AG09309 (cell line): Measurements from ENCODE around the gene LAMTOR1.

ENCODE experiments used
- DNase-seq: peaks from one replicate; pipeline ENCODE4 v3.0.0-alpha.2; 2010; ENCODE audit warnings: low read depth
- H3K4me3 ChIP-seq: 2 replicates; pipeline ENCODE4 v1.5.1; 2011; ENCODE audit warnings: mild to moderate bottlenecking, low read depth, low read length, moderate library complexity; ENCODE audit not compliant: control insufficient read depth
- TF ChIP-seq, protein P1 (sequence below): IDR thresholded peaks from 2 replicates; pipeline ENCODE4 v1.5.1; 2011; ENCODE audit warnings: mild to moderate bottlenecking, low read depth, low read length, inconsistent platforms; ENCODE audit not compliant: insufficient read depth, control insufficient read depth; ENCODE audit errors: missing control alignments

The LAMTOR1 gene

DNA sequence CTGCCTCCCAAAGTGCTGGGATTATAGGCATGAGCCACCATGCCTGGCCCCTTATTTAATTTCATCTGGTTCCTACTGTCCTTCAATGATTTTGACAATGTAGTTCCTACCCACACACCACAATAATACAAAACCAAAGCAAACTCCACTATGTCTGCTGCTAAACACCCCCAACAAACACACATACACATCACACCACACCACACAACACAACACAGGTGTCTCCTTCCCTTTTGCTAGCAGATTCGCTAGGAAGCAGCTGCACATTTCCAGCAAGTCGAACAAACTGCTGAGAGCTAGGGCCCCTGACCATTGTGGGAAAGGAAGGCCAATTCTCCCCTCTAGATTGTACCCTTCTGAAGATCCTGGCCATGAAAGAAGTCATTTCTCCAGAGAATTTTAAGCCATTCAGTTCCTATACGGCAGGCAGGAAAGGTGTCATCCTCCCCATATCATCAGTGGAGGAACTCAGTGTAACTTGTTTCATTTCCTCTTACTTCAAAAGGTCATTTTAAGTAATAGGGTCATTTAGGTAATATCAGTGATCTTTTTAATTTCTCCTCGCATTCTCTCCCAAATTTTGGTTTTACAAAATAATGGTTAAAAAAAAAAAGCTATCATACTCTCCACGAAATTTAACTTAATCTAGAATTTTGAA, 41.2 kb downstream of the LAMTOR1 start:
- TF ChIP-seq, protein P1, sequence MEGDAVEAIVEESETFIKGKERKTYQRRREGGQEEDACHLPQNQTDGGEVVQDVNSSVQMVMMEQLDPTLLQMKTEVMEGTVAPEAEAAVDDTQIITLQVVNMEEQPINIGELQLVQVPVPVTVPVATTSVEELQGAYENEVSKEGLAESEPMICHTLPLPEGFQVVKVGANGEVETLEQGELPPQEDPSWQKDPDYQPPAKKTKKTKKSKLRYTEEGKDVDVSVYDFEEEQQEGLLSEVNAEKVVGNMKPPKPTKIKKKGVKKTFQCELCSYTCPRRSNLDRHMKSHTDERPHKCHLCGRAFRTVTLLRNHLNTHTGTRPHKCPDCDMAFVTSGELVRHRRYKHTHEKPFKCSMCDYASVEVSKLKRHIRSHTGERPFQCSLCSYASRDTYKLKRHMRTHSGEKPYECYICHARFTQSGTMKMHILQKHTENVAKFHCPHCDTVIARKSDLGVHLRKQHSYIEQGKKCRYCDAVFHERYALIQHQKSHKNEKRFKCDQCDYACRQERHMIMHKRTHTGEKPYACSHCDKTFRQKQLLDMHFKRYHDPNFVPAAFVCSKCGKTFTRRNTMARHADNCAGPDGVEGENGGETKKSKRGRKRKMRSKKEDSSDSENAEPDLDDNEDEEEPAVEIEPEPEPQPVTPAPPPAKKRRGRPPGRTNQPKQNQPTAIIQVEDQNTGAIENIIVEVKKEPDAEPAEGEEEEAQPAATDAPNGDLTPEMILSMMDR: no peak
- H3K4me3 ChIP-seq: no peak overlapping the region
- no peak for DNase-seq

DNA sequence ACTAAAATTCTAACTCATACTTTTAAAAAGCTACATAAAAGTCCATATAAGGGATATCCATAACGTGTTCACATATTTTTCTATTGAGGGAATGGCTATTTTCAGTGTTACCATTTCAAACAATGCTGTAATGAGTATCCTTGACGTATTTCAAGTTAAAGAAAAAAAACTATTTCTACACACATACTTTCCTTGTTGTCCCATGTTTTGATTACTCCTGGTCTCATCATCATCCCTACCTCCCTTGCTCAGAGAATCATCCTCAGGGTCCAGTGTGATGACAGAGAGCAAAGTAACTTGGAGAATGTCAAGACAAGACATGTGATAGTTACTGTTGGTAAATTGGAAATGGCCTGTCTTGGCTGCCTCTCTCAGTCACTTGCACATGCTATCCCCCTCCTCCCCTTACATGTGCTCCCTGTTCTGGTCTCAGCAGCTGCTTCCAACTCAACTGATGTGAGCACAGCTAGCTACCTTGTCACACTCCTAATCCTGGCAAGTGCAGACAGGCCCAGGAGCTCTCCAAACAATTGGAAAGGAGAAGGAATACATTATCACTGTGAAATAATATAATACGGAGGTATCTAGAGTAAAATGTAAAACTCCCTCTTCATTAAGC, 44.6 kb downstream of the LAMTOR1 start:
- DNase-seq: no peak
- H3K4me3 ChIP-seq: no peak overlapping the region
- TF ChIP-seq, protein P1: no peak

DNA sequence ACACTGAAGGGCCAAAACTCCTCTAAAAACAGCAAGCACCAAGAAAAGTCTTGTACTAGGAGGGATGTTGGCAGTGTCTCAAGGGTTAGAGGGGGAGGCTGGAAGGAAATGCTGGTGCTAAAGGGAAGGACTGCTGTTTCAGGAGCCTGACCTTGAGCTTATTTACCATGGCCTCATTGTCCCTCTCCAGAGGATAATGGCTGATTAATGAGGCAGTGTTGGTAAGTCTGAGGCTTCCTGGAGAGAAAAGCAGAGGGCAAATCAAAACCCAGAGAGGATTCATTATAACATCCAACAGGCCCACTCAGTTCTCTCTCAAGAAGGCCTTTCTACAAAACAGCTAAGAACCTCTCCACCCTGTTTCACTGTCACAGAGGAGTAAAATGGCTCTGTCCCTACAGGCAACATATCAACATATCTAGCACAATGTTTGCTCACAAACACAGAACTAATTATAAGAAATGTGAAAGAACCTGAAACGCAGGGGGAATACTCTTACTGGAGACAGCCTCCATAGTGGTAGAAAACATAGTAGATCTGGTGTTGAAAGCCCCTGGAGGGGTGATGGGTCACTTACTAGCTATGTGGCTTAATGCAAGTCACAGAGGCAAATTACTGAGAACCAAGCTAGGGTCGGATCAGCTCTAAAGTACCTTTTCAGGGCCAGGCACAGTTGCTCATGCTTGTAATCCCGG, 54.2 kb downstream of the LAMTOR1 start:
- no peak for DNase-seq

More for the DNA sequence above, 54.2 kb downstream of the LAMTOR1 start:
- TF ChIP-seq, protein P1: no peak
- no peak overlapping the region for H3K4me3 ChIP-seq
